Vagina (tissue), 2 donors: Measurements from ENCODE around the gene ADAMTS18.

Experiments
- CTCF ChIP-seq, 3 experiments: fragments of 450-650 bp in 2 of 3; fragments of 200-600 bp in 1 of 3; sonication (generic) in 1 of 3; IDR thresholded peaks; one replicate each; pipeline ENCODE4 v1.5.1; 2017 to 2019; ENCODE audit warnings: antibody characterized with exemption in 3 of 3, mild to moderate bottlenecking in 2 of 3, moderate library complexity in 2 of 3
- POLR2A ChIP-seq, 2 donors: fragments of 450-650 bp; IDR thresholded peaks; one replicate each; pipeline ENCODE4 v1.6.1; 2017; ENCODE audit warnings: antibody characterized with exemption in 2 of 2, mild to moderate bottlenecking in 2 of 2, moderate library complexity in 2 of 2
- POLR2AphosphoS5 ChIP-seq, 2 donors: sonication (generic); formaldehyde crosslinking; IDR thresholded peaks; one replicate each; pipeline ENCODE4 v1.9.0; 2017; ENCODE audit warnings: antibody characterized with exemption in 2 of 2, mild to moderate bottlenecking in 2 of 2, low read depth in 1 of 2; ENCODE audit not compliant: insufficient read depth in 1 of 2

DNA sequence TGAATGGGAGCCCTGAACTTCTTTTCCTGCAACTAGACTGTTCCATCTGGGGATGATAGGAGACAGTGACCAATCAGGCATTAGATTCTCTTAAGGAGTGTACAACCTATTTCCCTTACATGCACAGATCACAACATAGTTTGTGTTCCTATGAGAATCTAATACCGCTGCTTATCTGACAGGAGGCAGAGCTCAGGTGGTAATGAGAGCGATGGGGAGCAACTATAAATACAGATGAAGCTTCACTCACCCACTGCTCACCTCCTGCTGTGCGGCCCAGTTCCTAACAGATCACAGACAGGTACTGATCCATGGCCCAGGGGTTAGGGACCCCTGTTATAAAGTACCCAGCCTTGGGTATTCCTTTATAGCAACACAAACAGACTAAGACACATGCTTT lies 17.4 kb upstream of the ADAMTS18 start:
- TF ChIP-seq CTCF (IDR thresholded peaks at IDR 0.05) (no peak), POLR2A (IDR thresholded peaks at IDR 0.05) (no peak), POLR2AphosphoS5 (IDR thresholded peaks at IDR 0.05; ENCODE audit: insufficient read depth in 1 of 2, low read depth in 1 of 2) (no peak)
